Right hindlimb (tissue), 1 donor: ENCODE results near the gene MUC5AC.

Experiments used
- DNase-seq: peaks from one replicate; pipeline ENCODE4 v3.0.0-alpha.2; 2018

Gene MUC5AC

DNA sequence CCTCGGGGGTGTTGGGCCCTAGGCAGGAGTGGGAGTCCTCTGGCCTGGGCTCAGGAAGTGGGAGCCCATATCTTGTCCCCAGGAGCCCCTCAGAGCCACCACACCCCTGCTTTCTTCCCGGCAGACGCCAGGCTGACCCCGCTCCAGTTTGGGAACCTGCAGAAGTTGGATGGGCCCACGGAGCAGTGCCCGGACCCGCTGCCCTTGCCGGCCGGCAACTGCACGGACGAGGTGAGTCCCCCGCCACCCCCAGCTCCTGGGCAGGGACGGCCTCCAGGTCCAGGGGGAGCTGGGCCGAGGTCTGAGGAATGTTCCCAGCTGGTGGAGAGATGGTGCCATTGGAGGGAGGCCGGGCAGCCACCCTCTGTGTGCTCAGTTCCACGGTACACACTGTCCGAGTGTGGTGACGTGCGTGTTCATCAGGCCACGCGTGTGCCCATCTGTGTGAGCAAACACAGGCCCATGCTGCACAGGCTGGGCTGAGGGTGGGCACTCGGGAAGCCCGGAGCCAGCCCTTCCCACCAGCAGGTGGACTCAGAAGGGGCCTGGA lies 69.9 kb downstream of the MUC5AC start:
- DNase-seq: peak; percentile 9

DNA sequence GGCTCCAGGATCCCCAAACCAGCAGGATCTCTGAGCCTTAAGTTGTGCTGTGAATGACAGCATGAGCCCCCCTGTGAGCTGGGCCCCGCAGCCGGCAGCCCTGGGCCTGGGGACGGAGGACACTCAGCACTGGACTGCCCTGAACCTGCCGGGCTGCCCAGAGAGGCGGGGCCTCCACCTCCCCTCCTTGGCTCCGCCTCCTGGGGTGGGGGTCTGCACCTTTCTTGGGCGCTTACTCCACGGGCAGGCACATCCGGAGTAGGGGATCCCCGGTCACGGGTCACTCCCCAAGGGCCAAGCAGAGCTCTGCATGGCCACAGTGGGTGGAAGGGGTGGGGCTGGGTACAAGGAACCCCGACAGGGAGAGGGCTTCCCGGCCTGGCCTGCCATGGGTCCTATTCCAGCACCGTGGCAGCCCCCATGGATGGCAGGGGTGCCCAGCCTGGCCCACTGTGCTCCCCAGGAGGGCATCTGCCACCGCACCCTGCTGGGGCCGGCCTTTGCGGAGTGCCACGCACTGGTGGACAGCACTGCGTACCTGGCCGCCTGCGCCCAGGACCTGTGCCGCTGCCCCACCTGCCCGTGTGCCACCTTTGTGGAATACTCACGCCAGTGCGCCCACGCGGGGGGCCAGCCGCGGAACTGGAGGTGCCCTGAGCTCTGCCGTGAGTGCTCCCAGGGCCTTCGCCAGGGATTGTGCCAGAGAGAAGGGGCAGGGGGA lies 70.5 kb downstream of the MUC5AC start:
- peak; percentile 21 for DNase-seq

DNA sequence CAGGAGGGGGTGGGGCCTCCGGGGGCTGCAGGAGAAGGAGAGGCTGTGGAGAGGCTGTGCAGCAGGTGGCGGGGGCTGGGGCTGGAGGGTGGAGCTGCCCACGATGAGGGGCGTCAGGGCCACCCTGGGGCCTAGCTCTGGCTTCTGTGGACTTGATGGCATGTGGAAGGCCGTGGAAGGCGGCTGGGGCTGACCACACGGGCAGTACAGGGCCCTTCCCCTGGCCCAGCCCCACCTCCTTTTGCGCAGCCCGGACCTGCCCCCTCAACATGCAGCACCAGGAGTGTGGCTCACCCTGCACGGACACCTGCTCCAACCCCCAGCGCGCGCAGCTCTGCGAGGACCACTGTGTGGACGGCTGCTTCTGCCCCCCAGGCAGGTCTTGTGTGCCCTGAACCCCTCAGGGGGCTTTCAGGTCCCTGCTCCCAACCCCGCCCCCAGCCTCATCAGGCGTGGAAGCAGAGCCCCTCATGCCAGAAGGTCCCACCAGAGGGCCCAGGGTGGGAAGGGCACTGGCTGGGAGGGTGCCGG lies 71.2 kb downstream of the MUC5AC start:
- DNase-seq: no peak

DNA sequence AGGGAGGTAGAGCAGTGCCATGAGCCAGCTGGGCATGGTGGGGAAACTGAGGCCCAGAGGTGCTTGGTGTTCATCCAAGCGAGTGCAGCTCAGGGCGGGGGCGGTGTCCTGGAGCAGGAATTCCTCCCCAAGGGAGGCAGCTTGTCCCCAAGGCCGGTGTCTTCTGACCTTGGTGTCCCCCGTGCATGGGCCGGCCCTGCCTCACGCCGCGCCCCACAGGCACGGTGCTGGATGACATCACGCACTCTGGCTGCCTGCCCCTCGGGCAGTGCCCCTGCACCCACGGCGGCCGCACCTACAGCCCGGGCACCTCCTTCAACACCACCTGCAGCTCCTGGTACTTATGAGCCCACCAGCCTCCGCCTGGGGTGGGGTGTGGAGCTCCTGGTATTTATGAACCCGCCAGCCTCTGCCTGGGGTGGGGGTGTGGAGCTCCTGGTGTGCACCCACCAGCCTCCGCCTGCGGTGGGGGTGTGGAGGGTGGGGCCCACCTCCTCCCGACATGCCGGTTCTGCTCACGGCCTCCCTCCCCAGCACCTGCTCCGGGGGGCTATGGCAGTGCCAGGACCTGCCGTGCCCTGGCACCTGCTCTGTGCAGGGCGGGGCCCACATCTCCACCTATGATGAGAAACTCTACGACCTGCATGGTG lies 71.8 kb downstream of the MUC5AC start:
- peak; percentile 13 for DNase-seq

DNA sequence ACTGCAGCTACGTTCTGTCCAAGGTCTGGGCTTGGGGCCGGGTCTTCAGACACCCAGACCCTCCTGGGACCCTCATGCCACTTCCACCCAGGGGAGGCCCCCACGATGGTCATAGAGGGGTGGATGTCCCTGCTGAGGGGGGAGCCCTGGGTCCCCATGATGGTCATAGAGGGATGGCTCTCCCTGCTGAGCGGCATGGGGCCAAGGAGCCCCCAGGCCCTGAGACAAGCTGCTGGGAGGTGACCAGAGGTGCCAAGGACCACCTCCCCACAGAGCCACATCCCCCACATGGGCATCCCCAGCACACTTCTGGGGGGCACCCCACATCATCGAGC lies 72.3 kb downstream of the MUC5AC start:
- DNase-seq: no peak

DNA sequence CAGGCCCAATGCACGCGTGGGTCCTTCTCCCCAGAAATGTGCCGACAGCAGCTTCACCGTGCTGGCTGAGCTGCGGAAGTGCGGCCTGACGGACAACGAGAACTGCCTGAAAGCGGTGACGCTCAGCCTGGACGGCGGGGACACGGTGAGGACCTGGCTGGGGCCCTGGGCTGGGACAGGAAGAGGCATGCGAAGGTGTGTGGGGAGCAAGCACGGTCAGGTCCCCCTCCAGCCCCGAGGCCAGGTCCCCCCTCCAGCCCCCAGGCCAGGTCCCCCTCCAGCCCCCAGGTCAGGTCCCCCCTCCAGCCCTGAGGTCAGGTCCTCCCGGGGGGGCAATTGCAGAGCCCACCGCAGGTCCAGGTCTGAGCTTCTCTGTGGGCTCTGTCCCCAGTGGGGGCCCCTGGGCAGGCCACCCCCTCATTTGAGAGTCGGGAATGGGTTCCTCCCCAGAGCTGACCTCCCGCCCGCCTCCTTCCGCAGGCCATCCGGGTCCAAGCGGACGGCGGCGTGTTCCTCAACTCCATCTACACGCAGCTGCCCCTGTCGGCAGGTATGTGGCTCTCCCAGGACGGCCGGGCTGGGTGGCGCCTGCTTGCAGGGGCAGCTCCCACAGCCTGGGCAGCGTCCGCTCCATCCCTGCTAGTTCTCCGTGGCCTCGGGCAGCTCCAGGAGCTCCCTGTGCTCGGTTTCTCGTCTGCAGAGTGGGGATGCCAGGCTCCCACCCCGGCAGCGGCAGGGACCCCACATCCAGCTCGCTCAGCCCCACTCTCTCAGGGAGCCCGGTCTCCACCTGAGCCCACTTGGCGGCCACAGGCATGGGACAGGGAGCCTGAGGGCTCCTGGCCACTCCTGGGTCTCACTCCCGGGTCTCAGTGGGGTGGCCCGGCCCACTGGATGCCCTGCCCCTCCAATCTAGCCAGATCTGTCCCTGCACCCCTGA lies 73.0 kb downstream of the MUC5AC start:
- peak; percentile 21 for DNase-seq

DNA sequence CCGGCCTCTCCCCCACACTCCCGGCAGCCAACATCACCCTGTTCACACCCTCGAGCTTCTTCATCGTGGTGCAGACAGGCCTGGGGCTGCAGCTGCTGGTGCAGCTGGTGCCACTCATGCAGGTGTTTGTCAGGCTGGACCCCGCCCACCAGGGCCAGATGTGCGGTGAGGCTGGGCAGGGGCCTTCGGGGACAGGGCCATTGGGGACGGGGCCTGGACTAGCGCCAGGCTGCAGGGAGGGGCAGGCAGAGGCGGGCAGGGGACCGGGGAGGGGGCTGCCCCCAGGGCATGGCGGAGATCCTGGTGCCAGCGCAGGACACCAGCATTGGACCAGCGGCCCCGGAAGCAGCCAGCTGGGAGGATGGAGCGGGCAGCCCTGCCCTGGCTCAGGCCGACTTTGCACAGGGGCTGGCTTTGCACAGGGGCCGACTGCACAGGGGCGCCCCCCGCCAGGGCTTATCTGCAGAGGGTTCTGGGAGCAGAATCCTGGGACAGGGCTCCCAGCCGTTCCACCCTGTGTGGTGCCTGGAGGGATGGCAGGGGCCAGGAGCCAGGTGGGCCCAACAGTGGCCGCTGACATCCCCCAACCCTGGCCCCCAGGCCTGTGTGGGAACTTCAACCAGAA lies 73.8 kb downstream of the MUC5AC start:
- peak; percentile 21 for DNase-seq

DNA sequence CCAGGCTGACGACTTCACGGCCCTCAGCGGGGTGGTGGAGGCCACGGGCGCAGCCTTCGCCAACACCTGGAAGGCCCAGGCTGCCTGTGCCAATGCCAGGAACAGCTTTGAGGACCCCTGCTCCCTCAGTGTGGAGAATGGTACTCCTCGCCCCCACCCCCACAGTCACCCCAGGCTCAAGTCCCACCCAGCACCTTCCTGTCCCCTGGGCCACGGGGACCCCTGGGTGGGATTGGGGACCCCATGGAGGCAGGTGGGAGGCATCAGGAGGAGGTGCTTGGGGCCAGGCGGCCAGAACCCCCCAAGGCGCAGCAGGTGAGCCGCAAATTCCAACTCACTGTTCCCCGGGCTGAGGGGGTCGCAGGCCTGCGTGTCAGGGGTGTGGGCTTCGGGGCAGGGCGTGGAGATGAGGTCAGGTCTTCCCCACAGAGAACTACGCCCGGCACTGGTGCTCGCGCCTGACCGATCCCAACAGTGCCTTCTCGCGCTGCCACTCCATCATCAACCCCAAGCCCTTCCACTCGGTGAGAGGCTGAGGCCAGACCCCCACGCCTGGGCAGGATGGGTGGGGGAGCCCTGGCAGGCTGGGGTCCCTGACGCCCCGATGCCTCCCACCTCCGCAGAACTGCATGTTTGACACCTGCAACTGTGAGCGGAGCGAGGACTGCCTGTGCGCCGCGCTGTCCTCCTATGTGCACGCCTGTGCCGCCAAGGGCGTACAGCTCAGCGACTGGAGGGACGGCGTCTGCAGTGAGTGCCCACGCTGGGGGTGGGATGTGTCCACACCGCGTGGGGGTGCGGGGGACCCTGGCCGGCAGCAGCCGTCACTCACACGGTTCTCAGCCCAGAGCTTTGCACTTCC lies 74.5 kb downstream of the MUC5AC start:
- peak; percentile 8 for DNase-seq

DNA sequence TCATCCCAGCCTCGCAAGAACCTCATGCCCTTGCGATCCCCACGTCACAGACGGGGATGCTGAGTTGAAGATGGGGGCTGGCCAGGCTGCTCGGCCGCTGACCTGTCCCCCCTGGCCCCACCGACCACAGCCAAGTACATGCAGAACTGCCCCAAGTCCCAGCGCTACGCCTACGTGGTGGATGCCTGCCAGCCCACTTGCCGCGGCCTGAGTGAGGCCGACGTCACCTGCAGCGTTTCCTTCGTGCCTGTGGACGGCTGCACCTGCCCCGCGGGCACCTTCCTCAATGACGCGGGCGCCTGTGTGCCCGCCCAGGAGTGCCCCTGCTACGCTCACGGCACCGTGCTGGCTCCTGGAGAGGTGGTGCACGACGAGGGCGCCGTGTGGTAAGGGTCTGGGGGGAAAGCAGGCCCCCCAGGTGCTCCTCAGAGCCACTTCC lies 75.1 kb downstream of the MUC5AC start:
- DNase-seq: peak; percentile 16

DNA sequence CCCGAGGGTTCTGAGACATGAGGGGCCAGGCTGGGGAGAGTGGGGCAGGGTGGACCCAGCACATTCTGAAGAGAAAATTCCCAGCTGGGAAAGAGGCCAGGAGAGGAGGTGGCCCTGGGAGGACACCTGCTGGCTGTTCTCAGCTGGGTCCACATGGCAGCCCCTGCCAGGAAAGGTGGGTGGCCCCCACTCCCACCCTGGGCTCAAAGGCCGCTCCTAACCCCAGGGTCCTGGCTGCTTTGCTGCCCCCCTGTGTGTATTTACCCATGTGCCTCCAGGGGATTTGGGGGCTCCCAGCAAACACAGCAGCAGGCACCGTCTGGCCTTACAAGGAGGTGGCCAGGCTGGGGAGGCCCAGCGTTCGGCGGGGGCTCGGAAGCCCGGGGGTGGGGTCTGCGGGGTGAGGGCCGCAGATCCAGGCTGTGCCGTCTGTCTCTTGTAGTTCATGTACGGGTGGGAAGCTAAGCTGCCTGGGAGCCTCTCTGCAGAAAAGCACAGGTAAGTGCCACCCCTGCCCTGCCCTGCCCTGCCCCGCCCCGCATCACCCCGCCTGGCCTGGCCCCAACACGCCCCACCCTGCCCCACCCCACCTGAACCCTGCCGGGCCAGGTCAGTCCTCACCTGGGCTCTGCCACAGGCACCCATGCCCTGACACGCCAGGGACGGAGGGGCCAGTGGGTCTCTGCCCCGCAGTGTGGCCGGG lies 75.7 kb downstream of the MUC5AC start:
- DNase-seq: peak; percentile 9

DNA sequence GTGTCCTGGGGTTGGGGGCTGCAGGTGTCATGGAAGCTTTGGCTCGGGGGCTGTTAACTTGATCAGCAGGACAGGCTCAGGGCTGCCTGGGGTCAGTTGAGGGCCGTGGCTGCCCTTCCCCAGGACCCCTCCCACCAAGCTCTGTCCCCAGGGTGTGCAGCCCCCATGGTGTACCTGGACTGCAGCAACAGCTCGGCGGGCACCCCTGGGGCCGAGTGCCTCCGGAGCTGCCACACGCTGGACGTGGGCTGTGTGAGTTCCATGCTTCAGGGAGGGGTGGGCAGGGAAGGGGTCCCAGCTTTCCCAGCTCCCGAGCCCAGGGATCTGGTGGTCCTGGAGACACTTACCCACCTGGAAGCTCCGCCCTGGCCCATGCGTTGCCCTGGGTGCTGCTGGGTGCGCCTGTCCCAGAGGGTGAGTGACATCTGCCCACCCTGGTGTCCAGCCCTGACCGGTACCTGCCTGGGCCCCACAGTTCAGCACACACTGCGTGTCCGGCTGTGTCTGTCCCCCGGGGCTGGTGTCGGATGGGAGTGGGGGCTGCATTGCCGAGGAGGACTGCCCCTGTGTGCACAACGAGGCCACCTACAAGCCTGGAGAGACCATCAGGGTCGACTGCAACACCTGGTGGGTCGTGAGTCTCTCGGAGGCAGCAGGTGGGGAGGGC lies 76.4 kb downstream of the MUC5AC start:
- DNase-seq: peak; percentile 10

DNA sequence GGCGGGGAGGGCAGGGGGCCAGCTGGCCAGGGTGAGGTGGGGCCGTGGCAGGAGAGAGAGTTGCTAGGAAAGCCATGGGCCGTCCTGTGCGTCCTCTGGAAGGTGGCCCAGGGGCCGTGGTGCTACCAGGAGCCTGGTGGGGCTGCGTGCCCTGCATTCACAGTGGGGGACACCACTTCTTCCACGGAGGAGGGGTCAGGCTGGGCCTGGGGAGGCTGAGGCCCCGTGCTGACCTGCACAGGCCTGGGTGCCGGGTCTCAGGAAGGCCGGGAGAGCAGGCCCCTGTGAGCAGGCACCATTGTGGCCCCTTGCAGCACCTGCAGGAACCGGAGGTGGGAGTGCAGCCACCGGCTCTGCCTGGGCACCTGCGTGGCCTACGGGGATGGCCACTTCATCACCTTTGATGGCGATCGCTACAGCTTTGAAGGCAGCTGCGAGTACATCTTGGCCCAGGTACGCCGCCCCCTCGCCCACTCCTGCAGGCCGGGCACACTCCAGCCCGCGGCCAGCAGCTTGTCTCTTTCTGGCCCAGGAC lies 77.1 kb downstream of the MUC5AC start:
- peak; percentile 6 for DNase-seq

DNA sequence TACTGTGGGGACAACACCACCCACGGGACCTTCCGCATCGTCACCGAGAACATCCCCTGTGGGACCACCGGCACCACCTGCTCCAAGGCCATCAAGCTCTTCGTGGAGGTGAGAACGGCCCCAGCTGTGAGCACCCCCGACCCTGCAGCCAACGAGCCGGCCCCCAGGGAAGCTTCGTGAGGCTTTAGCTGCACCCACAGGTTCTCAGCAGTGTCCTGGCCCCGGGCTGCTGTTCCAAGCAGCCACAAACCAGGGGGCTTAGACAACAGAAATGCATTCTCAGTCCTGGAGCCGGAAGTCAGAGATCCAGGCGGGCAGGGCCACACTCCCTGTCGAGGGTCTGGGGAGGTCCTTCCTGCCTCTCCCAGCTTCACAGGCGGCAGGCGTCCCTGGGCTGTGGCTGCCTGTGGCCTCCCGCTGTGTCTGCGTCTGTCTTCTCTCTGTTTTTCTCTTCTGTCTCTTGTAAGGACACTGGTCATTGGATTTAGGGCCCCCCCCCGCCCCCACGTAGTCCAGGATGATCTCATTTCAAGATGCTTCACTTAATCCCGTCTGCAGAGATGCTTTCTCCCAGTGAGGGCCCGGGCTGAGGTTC lies 77.7 kb downstream of the MUC5AC start:
- DNase-seq: peak; percentile 20

DNA sequence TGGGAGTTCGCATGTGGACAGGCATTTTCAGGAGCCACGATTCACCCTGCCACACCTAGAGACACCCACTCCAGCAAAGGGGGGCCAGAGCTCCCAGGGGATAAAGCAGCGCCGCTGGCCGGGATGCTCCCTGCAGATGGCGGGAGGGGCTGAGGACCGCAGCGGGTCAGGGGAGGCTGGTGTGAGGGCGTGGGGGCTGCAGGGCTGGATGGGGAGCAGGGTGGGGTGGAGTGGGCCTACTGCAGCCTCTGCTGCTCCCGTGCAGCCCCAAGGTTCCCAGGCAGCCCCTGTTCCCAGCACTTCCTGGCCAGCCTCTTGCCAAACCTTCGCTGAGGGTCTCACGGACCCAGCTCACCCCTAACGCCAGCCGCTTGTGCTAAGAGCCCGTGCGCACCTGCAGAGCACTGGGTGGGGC lies 78.2 kb downstream of the MUC5AC start:
- no peak for DNase-seq

DNA sequence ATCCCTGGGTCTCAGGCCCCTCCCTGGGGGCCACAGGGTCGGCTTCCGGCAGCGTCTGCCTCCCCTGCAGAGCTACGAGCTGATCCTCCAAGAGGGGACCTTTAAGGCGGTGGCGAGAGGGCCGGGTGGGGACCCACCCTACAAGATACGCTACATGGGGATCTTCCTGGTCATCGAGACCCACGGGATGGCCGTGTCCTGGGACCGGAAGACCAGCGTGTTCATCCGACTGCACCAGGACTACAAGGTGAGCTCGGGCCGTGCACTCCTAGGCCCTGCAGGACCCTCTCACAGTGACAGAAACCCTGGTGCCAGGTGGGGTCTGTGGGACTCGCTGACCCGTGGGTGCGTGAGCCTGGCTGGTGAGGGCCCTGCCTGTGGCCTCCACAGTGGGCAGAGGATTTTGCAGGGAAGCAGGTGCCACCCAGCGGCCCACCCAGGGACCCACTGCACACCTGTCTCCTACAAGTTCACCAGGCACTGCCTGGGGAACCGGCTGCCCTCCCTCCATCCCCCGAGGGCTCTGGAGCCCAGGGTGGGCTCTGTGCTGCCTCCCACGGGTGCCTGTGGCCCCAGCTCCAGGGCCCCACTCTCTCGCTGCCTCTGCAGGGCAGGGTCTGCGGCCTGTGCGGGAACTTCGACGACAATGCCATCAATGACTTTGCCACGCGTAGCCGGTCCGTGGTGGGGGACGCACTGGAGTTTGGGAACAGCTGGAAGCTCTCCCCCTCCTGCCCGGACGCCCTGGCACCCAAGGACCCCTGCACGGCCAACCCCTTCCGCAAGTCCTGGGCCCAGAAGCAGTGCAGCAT lies 78.8 kb downstream of the MUC5AC start:
- DNase-seq: peak; percentile 8

DNA sequence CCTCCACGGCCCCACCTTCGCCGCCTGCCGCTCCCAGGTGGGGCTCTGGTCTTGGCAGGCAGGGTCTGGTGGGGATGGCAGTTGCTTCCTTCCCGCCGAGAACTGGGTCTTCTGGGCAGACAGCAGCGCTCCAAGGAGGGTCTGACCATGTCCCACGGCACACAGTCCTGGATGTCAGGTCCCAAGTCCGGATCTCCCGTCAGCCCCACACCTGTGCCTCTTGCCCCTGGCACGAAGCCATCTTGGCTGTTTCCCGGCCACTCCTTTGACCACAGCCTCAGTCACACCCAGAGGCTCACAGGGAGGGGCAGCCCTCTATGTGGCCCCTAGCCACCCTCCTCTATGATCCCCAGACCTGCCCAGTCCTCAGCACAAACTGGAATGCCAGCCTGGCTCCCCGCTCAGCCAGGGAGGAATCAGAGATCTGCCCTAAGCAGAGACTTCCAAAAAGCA lies 79.4 kb downstream of the MUC5AC start:
- DNase-seq: no peak

DNA sequence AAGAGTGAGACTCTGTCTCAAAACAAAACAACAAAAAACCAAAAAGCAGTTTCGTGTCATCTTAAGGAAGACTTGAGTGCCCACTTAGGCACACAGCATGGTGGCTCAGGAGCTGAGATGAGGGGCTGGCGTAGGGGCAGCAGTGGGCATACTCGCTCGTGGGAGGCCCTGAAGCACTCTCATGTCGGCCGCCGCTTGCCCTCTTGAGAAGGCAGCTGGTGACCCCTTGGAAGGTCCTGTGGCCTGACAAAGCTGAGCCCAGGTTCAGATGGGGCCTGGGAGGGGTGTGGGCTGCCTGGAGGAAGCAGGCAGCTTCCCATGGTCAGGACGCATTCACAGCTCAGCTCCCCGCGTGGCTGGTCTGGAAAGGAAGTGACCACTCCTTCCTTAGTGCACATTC lies 80.1 kb downstream of the MUC5AC start:
- DNase-seq: no peak

DNA sequence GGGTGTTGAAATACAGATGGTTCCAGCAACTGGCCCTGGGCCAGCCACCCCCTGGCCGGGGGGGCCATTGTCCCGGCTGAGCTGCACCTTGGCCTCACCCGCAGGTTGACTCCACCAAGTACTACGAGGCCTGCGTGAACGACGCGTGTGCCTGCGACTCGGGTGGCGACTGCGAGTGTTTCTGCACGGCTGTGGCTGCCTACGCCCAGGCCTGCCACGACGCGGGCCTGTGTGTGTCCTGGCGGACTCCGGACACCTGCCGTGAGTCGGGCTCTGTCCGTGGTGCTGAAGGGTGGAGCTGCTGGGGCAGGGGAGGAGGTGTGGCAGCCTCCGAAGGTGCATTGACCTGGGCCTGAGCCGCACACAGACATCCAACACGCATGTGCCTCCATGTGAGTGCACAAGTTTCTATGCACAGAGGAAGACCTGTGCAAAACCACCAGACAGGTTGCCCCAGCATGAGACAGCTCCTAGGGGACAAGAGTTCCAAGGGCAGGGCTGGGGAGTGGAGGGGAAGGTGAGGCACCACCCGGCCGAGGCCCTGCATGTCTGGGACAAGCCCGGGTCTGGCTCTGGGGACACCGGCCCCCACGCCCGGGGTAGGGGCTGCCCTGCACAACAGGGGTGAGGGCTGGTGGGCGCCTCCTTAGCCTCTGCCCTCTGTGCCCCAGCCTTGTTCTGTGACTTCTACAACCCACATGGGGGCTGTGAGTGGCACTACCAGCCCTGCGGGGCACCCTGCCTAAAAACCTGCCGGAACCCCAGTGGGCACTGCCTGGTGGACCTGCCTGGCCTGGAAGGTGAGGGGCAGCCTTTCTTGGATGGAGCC lies 81.2 kb downstream of the MUC5AC start:
- no peak for DNase-seq
